ENCODE measurements around the gene SOD3.

DNA sequence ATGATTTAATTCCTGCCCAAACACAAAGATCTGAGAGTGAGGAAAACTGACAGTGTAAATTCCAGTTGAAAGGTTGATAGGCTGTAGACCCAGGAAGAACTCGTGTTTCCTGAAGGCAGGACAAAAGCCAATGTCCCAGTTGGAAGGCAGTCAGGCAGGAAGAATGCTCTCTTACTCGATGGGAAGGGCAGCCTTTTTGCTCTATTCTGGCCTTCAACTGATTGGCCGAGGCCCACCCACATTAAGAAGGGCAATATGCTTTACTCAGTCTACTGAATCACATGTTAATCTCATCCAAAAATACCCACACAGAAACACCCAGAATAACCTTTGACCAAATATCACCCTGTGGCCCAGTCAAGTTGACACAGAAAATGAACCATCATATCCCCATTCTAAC is 45.3 kb upstream of the SOD3 start:
- TF ChIP-seq EP300 (IDR thresholded peaks at IDR 0.05) (no peak), POLR2AphosphoS5 (IDR thresholded peaks at IDR 0.05) (no peak), POLR2A (IDR thresholded peaks at IDR 0.05) (no peak)
- TF ChIP-seq, protein P1, sequence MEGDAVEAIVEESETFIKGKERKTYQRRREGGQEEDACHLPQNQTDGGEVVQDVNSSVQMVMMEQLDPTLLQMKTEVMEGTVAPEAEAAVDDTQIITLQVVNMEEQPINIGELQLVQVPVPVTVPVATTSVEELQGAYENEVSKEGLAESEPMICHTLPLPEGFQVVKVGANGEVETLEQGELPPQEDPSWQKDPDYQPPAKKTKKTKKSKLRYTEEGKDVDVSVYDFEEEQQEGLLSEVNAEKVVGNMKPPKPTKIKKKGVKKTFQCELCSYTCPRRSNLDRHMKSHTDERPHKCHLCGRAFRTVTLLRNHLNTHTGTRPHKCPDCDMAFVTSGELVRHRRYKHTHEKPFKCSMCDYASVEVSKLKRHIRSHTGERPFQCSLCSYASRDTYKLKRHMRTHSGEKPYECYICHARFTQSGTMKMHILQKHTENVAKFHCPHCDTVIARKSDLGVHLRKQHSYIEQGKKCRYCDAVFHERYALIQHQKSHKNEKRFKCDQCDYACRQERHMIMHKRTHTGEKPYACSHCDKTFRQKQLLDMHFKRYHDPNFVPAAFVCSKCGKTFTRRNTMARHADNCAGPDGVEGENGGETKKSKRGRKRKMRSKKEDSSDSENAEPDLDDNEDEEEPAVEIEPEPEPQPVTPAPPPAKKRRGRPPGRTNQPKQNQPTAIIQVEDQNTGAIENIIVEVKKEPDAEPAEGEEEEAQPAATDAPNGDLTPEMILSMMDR (IDR thresholded peaks at IDR 0.05), result no peak

Data from gastroesophageal sphincter (tissue), 3 donors.